ENCODE data around the gene ATP6V1F. TPM values are rescaled to one million over a fixed set of nuclear protein-coding genes. Genes with fewer than 3 reads are reported as not detected.

The ATP6V1F gene
- total RNA-seq, 2 experiments from 2014 or later, result 108 to 155 TPM

DNA sequence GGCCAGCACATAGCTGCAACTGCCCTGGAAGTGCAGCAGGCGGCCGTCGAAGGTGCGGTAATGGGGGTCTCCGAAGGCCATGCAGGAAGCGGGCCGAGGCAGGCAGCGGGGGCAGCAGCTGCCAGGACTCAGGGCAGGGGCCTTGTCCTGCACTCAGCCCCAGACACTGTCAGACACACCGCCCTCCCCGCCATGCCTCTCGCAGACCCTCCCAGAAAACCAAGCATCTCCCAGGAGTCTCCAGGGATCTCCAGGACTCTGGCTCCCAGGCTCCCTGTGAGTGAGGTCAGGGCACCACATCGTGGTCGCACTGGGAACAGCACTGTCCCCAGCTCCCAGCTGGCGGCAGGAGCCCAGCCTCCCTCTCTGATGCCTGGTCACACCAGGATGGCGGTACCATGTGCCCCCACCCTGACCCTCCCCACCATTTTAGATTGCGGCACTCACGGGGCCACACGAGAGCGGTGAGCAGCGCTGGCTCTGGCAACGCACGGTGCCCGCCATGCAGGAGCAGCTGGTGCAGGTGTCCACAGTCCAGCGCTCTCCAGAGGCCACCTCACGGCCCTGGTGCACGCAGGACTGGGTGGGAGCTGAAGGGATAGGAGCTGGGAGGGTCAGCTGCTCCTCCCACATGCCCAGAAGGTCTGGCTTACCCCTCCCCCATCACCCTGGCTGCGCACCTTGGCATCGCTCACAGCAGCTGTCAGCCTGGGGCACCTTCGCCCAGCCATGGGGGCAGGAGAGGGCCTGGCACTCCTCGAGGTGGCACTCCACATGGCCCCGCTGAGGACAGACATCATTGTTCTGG is 17.5 kb downstream of the ATP6V1F start:
- TF ChIP-seq, protein P1, sequence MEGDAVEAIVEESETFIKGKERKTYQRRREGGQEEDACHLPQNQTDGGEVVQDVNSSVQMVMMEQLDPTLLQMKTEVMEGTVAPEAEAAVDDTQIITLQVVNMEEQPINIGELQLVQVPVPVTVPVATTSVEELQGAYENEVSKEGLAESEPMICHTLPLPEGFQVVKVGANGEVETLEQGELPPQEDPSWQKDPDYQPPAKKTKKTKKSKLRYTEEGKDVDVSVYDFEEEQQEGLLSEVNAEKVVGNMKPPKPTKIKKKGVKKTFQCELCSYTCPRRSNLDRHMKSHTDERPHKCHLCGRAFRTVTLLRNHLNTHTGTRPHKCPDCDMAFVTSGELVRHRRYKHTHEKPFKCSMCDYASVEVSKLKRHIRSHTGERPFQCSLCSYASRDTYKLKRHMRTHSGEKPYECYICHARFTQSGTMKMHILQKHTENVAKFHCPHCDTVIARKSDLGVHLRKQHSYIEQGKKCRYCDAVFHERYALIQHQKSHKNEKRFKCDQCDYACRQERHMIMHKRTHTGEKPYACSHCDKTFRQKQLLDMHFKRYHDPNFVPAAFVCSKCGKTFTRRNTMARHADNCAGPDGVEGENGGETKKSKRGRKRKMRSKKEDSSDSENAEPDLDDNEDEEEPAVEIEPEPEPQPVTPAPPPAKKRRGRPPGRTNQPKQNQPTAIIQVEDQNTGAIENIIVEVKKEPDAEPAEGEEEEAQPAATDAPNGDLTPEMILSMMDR (conservative IDR thresholded peaks at IDR 0.05; ENCODE audit: low read length), result no peak
- TF ChIP-seq EZH2phosphoT487 (IDR thresholded peaks at IDR 0.05; ENCODE audit: borderline replicate concordance, low read depth, low read length), result no peak
- Histone ChIP-seq H3K4me1 (ENCODE audit: insufficient read depth, low read length, poor library complexity, severe bottlenecking) (peaks cover 8% of the 10 kb centered on the region), H2AFZ (ENCODE audit: low read length) (no peak overlapping the region), H3K9me3 (ENCODE audit: low read length) (no peaks in the 10 kb centered on the region), H4K20me1 (ENCODE audit: insufficient read depth, low read length) (no peaks in the 10 kb centered on the region), H3K4me3 (ENCODE audit: low read depth, low read length, poor library complexity, severe bottlenecking) (no peak overlapping the region), H3K4me2 (ENCODE audit: low read length) (no peak overlapping the region), H3K9me2 (ENCODE audit: insufficient read depth, low read length) (no peaks in the 10 kb centered on the region), H3K36me3 (ENCODE audit: insufficient read depth, low read length) (no peaks in the 10 kb centered on the region), H3K27ac (ENCODE audit: low read depth, low read length, poor library complexity, severe bottlenecking) (no peak overlapping the region), H3K79me2 (ENCODE audit: insufficient read depth, low read depth, low read length) (no peaks in the 10 kb centered on the region)
- ChIA-PET CTCF (ENCODE audit: unreplicated experiment) (no interaction called here), POLR2A (interaction anchor here (0.7 to 0.9 kb wide), 2 partner anchors 9 to 252 kb away, joined by 3 to 5 read pairs; no protein-coding TSS in a partner anchor)
- intact Hi-C loops (cut with micrococcal nuclease; ENCODE audit: unreplicated experiment), result loop anchor here (5.0 kb wide), 1 partner anchor 88 kb away; the partner anchor contains the start of gene CCDC136
- no peak for DNase-seq (ENCODE audit: low spot score)
- BruUV-seq (replicated peaks), result no TSS peak

DNA sequence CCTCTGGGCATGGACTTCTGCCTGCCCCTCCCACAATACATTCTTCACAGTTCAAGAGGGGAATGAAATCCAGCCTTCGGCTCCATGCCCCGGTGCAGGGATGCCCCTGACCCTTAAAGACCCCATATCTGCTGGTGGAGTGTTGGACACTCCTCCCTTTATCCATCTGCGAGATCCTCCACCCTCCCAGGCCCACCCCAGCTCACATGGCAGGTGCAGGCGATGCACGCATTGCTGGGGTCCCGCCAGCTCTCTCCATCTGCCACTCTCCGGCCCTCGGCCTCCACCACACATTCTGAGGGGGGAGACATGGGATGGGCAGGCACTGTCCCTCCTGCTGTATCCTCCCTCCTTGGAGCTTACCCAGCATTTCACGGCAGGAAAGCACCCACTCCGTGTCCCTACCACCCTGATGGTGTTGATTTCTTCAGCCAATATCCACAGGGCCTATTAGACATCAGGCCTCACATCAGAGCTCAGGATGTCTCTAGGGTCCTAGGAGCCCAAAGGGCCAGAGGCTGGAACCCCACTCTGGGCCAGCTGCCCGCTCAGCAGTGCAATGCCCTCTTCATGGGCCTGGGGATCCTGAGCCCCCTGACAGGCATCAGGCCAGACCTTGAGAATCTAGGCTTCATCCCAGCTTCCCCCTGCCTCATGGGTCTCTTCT is 18.3 kb downstream of the ATP6V1F start:
- no peaks in the 10 kb centered on the region for H3K9me2 ChIP-seq (ENCODE audit: insufficient read depth, low read length)
- H4K20me1 ChIP-seq (ENCODE audit: insufficient read depth, low read length), result no peaks in the 10 kb centered on the region
- no peak overlapping the region for H3K4me2 ChIP-seq (ENCODE audit: low read length)
- CTCF ChIA-PET (ENCODE audit: unreplicated experiment), result interaction anchor here (1.4 kb wide), 1 partner anchor 18 kb away, joined by 4 read pairs; the partner anchor contains the start of gene ATP6V1F
- no TSS peak for BruUV-seq (replicated peaks)
- intact Hi-C loops (cut with micrococcal nuclease; ENCODE audit: unreplicated experiment), result loop anchor here (5.0 kb wide), 1 partner anchor 89 kb away; the partner anchor contains the start of gene CCDC136
- no peak overlapping the region for H3K27ac ChIP-seq (ENCODE audit: low read depth, low read length, poor library complexity, severe bottlenecking)
- POLR2A ChIA-PET, result interaction anchor here (0.7 to 0.9 kb wide), 2 partner anchors 10 to 253 kb away, joined by 3 to 5 read pairs; no protein-coding TSS in a partner anchor
- no peak overlapping the region for H2AFZ ChIP-seq (ENCODE audit: low read length)
- peaks cover 8% of the 10 kb centered on the region for H3K4me1 ChIP-seq (ENCODE audit: insufficient read depth, low read length, poor library complexity, severe bottlenecking)
- no peaks in the 10 kb centered on the region for H3K9me3 ChIP-seq (ENCODE audit: low read length)
- H3K36me3 ChIP-seq (ENCODE audit: insufficient read depth, low read length), result no peaks in the 10 kb centered on the region
- TF ChIP-seq, protein P1 (conservative IDR thresholded peaks at IDR 0.05; ENCODE audit: low read length), result no peak
- no peak for TF ChIP-seq EZH2phosphoT487 (IDR thresholded peaks at IDR 0.05; ENCODE audit: borderline replicate concordance, low read depth, low read length)
- DNase-seq (ENCODE audit: low spot score), result no peak
- H3K79me2 ChIP-seq (ENCODE audit: insufficient read depth, low read depth, low read length), result no peaks in the 10 kb centered on the region
- H3K4me3 ChIP-seq (ENCODE audit: low read depth, low read length, poor library complexity, severe bottlenecking), result no peak overlapping the region

All from OCI-LY7 (cell line).